GM19372 (cell line): ENCODE results near the gene NAPEPLD.
"Not testable (repeated sequence)": the region's sequence is repeated elsewhere in the genome, so short reads cannot be mapped to it uniquely, and the experiment has no call there.

Experiments used
- ATAC-seq: cut with Tn5 transposase; IDR thresholded peaks from one replicate; pipeline ENCODE4 v1.9.1; 2021; ENCODE audit warnings: mild to moderate bottlenecking, low read depth, moderate library complexity; ENCODE audit not compliant: unreplicated experiment

The NAPEPLD gene

GRCh38 chr7:103148994-103149807 lies at the start of gene NAPEPLD:
NAPEPLD (minus strand) TSS chr7:103149099; CDS start chr7:103128776, 20,323 bp downstream.
- ATAC-seq, result peak; percentile 87

GRCh38 chr7:103198079-103198478 lies 49.2 kb upstream of the NAPEPLD start:
- ATAC-seq, result not testable (repeated sequence)

GRCh38 chr7:103195364-103195763 lies 46.5 kb upstream of the NAPEPLD start:
- not testable (repeated sequence) for ATAC-seq

- not testable (repeated sequence) for ATAC-seq
These were observed 23.7 kb upstream of the NAPEPLD start for GRCh38 chr7:103172415-103173146.

- ATAC-seq, result not testable (repeated sequence)
These were observed 23.0 kb upstream of the NAPEPLD start for GRCh38 chr7:103171695-103172414.

- ATAC-seq, result not testable (repeated sequence)
These were observed 18.1 kb upstream of the NAPEPLD start for GRCh38 chr7:103166921-103167544.

GRCh38 chr7:103163087-103163825 lies 14.4 kb upstream of the NAPEPLD start:
- not testable (repeated sequence) for ATAC-seq

- not testable (repeated sequence) for ATAC-seq
These were observed 13.7 kb upstream of the NAPEPLD start for GRCh38 chr7:103162641-103163040.

- not testable (repeated sequence) for ATAC-seq
These were observed 13.2 kb upstream of the NAPEPLD start for GRCh38 chr7:103161998-103162616.

GRCh38 chr7:103159072-103159471 lies 10.2 kb upstream of the NAPEPLD start:
- ATAC-seq, result not testable (repeated sequence)

GRCh38 chr7:103155331-103156024 lies 6.6 kb upstream of the NAPEPLD start:
- not testable (repeated sequence) for ATAC-seq

- no peak for ATAC-seq
These were observed 5.1 kb upstream of the NAPEPLD start for GRCh38 chr7:103154042-103154441.

GRCh38 chr7:103152744-103153617 lies 4.1 kb upstream of the NAPEPLD start:
- not testable (repeated sequence) for ATAC-seq

GRCh38 chr7:103151993-103152676 lies 3.2 kb upstream of the NAPEPLD start:
- not testable (repeated sequence) for ATAC-seq

- ATAC-seq, result no peak
These were observed 1.3 kb upstream of the NAPEPLD start for GRCh38 chr7:103150192-103150591.

GRCh38 chr7:103149808-103150180 lies 895 bp upstream of the NAPEPLD start:
- peak; percentile 11 for ATAC-seq
